ENCODE data around the gene GSN.

Gene GSN

GRCh38 chr9:121274851-121275250, 6.9 kb downstream of the GSN start:
- DNase-seq, result no peak

GRCh38 chr9:121275781-121276658, 8.1 kb downstream of the GSN start:
- no peak for DNase-seq

GRCh38 chr9:121277026-121277425, 9.1 kb downstream of the GSN start:
- no peak for DNase-seq

GRCh38 chr9:121277518-121278295, 9.7 kb downstream of the GSN start:
- no peak for DNase-seq

GRCh38 chr9:121278477-121279261, 10.7 kb downstream of the GSN start:
- no peak for DNase-seq

GRCh38 chr9:121279776-121280388, 11.9 kb downstream of the GSN start:
- DNase-seq, result no peak

GRCh38 chr9:121280715-121281613, 13.0 kb downstream of the GSN start:
- DNase-seq, result no peak

- DNase-seq, result peak; percentile 54
Observed at GRCh38 chr9:121281614-121282276, 13.8 kb downstream of the GSN start.

GRCh38 chr9:121282277-121283079, 14.5 kb downstream of the GSN start:
- no peak for DNase-seq

GRCh38 chr9:121283080-121283398, 15.1 kb downstream of the GSN start:
- DNase-seq, result no peak

- no peak for DNase-seq
Observed at GRCh38 chr9:121283856-121284732, 16.1 kb downstream of the GSN start.

- no peak for DNase-seq
Observed at GRCh38 chr9:121284733-121285451, 16.9 kb downstream of the GSN start.

GRCh38 chr9:121285835-121286687, 18.1 kb downstream of the GSN start:
- no peak for DNase-seq

- peak; percentile 60 for DNase-seq
Observed at GRCh38 chr9:121286688-121286972, 18.7 kb downstream of the GSN start.

- peak; percentile 60 for DNase-seq
Observed at GRCh38 chr9:121286973-121287741, 19.2 kb downstream of the GSN start.

GRCh38 chr9:121288673-121289025, 20.7 kb downstream of the GSN start:
- no peak for DNase-seq

Data from NCI-H345 (cell line).